Measurements from ENCODE around the gene CTPS2.

The CTPS2 gene

DNA sequence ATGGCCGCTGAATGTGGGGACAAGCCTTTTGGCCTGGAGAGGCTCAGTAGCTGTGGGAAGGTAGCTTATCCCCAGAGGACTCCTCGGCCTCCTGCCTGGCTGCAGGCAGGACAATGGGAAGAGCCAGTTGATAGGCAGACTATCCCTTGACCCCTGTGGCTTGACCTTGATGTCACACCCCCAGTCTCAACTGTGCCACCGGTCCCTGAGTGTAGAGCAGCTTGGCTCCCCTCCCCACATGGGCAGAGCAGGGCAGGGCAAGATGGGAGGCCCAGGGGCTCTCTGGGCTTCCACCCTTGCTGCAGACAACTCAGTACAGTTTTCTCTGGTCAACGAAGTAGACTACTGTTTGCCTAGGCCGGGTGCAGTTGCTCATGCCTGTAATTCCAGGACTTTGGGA is 32.6 kb upstream of the CTPS2 start:
- no peak overlapping the region for H3K27ac ChIP-seq
- CTCF ChIA-PET: no interaction called here
- TF ChIP-seq, protein P1, sequence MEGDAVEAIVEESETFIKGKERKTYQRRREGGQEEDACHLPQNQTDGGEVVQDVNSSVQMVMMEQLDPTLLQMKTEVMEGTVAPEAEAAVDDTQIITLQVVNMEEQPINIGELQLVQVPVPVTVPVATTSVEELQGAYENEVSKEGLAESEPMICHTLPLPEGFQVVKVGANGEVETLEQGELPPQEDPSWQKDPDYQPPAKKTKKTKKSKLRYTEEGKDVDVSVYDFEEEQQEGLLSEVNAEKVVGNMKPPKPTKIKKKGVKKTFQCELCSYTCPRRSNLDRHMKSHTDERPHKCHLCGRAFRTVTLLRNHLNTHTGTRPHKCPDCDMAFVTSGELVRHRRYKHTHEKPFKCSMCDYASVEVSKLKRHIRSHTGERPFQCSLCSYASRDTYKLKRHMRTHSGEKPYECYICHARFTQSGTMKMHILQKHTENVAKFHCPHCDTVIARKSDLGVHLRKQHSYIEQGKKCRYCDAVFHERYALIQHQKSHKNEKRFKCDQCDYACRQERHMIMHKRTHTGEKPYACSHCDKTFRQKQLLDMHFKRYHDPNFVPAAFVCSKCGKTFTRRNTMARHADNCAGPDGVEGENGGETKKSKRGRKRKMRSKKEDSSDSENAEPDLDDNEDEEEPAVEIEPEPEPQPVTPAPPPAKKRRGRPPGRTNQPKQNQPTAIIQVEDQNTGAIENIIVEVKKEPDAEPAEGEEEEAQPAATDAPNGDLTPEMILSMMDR (conservative IDR thresholded peaks at IDR 0.05; ENCODE audit: low read depth): no peak
- DNase-seq (ENCODE audit: low spot score): no peak
- POLR2A ChIA-PET (ENCODE audit: low non-redundant PET): no interaction called here

DNA sequence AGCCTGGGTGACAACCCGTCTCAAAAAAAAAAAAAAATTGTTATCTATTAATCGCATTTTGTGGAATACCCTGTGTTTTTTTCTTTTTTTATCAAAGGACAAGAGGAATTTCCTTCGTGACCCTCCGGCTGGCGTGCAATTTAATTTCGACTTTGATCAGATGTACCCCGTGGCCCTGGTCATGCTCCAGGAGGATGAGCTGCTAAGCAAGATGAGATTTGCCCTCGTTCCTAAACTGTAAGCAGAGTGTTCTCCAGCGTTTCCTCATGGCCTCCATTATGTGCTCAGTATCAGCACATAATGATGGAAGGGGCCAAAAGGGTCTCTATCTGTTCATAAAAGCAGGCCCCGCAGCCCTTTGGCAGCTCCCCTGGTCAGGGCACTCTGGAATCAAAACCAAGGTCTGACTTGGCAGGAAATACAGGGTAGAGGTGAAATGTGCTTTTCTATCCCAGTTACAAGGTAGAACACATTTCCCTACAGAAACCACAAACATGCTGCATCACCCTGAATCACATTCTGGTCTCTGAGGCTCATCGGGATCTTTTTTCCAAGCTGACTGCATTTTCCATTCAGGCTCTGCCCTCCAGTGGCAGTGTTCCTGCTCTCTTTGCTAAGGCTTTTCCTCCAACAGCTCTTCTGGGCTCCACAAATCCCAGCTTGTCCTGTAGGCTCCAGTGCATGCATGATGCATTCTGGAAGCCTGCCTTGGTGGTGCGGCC is 31.3 kb upstream of the CTPS2 start:
- CTCF ChIA-PET: interaction anchor here (0.5 to 0.7 kb wide), 2 partner anchors 23 to 64 kb away, joined by 3 read pairs; no protein-coding TSS in a partner anchor

DNA sequence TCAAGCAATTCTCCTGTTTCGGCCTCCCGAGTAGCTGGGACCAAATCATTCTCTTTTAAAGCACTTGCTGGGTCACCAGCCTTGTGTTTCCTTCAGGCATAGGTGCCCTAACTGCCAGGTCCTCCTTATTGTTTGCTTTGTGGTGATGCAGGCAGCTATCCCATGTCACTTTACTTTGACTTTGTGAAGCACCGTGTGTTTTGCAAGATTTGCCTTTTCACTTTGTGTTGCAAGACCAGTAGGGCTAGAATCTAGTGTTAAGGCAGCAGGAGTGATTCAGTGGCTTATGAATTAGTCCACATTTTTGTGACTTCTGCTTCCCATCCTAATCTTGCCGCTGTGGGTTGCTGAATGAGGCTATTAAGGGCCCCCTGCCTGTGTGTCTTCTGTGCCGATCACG is 27.1 kb upstream of the CTPS2 start:
- no peak for DNase-seq (ENCODE audit: low spot score)
- TF ChIP-seq, protein P1 (conservative IDR thresholded peaks at IDR 0.05; ENCODE audit: low read depth): no peak
- POLR2A ChIA-PET (ENCODE audit: low non-redundant PET): no interaction called here
- no peak overlapping the region for H3K27ac ChIP-seq
- CTCF ChIA-PET: no interaction called here

More for the DNA sequence above, 31.3 kb upstream of the CTPS2 start:
- TF ChIP-seq, protein P1 (conservative IDR thresholded peaks at IDR 0.05; ENCODE audit: low read depth): no peak
- POLR2A ChIA-PET (ENCODE audit: low non-redundant PET): no interaction called here
- peak; percentile 2 for DNase-seq (ENCODE audit: low spot score)
- no peak overlapping the region for H3K27ac ChIP-seq

DNA sequence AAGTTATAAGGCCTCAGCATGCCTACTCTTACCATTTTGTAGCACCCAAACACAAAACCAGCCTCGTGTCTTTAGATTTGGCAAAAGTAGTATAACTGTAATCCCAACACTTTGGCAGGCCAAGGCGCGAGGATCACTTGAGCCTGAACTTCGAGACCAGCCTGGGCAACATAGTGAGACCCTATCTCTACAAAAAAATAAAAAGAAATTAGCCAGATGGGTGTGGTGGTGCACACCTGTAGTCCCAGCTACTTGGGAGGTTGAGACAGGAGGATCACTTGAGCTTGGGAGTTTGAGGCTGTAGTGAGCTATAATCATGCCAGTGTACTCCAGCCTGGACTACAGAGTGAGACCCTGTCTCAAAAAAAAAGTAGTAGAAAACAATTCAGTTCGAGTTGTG is 24.6 kb upstream of the CTPS2 start:
- no peak overlapping the region for H3K27ac ChIP-seq
- no peak for DNase-seq (ENCODE audit: low spot score)
- ChIA-PET POLR2A (ENCODE audit: low non-redundant PET) (no interaction called here), CTCF (no interaction called here)
- TF ChIP-seq, protein P1 (conservative IDR thresholded peaks at IDR 0.05; ENCODE audit: low read depth): no peak

DNA sequence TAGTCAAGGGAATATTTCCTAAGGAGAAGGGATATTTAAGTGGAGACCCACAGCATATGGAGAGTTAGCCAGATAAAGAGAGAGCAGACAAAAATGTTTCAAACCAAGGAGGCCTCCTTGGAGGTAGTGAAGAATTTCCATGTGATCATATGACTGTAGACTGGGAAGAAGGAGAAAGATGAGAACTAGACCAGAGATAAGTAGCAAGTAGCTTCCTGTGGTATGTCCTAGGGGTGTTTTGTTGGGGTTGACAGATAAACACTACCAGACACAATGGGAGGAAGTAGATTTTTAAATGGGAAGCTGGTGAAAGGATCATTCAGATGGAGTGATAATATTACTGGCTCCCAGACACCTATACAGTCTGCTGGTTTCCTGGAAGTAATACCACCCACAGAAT is 20.5 kb upstream of the CTPS2 start:
- TF ChIP-seq, protein P1 (conservative IDR thresholded peaks at IDR 0.05; ENCODE audit: low read depth): no peak
- DNase-seq (ENCODE audit: low spot score): no peak
- ChIA-PET POLR2A (ENCODE audit: low non-redundant PET) (interaction anchor here (0.6 kb wide), 1 partner anchor 20 kb away, joined by 4 read pairs; no protein-coding TSS in a partner anchor), CTCF (no interaction called here)
- H3K27ac ChIP-seq: no peak overlapping the region

DNA sequence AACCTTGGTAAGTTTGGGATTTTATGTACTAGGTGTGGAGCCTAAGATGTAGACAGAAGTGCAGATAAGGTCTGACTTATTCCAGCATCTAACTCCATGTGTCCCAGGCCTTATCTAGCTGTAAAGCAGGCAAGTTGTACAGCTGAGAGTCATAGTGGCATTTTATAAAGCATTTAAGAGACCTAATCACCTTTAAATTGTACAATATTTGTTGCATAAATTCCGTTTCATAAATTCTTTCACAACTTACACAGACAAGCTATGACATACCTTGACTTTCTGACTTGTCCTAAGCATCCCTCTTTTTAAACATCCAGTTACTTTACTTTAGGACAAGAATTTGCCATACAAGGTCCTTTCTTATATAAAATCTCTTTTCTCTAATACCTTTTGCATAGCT is 18.0 kb upstream of the CTPS2 start:
- TF ChIP-seq, protein P1 (conservative IDR thresholded peaks at IDR 0.05; ENCODE audit: low read depth): no peak
- POLR2A ChIA-PET (ENCODE audit: low non-redundant PET): no interaction called here
- CTCF ChIA-PET: no interaction called here
- no peak overlapping the region for H3K27ac ChIP-seq
- no peak for DNase-seq (ENCODE audit: low spot score)
